WTC11 (cell line): ENCODE data around the gene SNRPA1. TPM values are rescaled to one million over a fixed set of nuclear protein-coding genes. Genes with fewer than 3 reads are reported as not detected.
A peak's percentile ranks its signal among the peaks of the same experiment; 100 is the strongest.

ENCODE experiments used
- ATAC-seq: fragments of 200-7000 bp; cut with Tn5 transposase; 2 replicates; pipeline ENCODE4 v1.10.0; 2021; ENCODE audit warnings: mild to moderate bottlenecking, moderate library complexity
- CTCF ChIA-PET: fragments of 300-600 bp; sonication (Branson Sonifier 250); formaldehyde crosslinking; loops from one replicate; lab custom pipeline; 2021; ENCODE audit warnings: antibody characterized with exemption; lab: Charles Lee
- POLR2A ChIA-PET: fragments of 350-600 bp; sonication (Branson Sonifier 250); formaldehyde crosslinking; loops from one replicate; lab custom pipeline; 2021; ENCODE audit warnings: antibody characterized with exemption; lab: Charles Lee
- DNase-seq: peaks from one replicate; pipeline ENCODE4 v3.0.0; 2021; ENCODE audit warnings: low spot score
- H3K27ac Mint-ChIP-seq: 2 replicates; pipeline ENCODE4 v1.8.0; 2021; ENCODE audit warnings: mixed read lengths
- H3K27me3 Mint-ChIP-seq: 2 replicates; pipeline ENCODE4 v1.8.0; 2021; ENCODE audit warnings: low read depth, mild to moderate bottlenecking, moderate library complexity, mixed read lengths
- H3K36me3 Mint-ChIP-seq: 2 replicates; pipeline ENCODE4 v1.8.0; 2021; ENCODE audit warnings: mixed read lengths
- H3K4me1 Mint-ChIP-seq: 2 replicates; pipeline ENCODE4 v1.8.0; 2022; ENCODE audit warnings: mixed read lengths
- H3K4me3 Mint-ChIP-seq: 2 replicates; pipeline ENCODE4 v1.8.0; 2021; ENCODE audit warnings: mild to moderate bottlenecking, moderate library complexity, mixed read lengths
- H3K9me3 Mint-ChIP-seq: 2 replicates; pipeline ENCODE4 v1.8.0; 2021; ENCODE audit warnings: mixed read lengths
- CREM ChIP-seq: sonication (generic); formaldehyde crosslinking; IDR thresholded peaks from 2 replicates; pipeline ENCODE4 v1.8.1; 2022; ENCODE audit warnings: mild to moderate bottlenecking, missing genetic modification reagents, moderate library complexity
- ELF4 ChIP-seq: sonication (generic); formaldehyde crosslinking; IDR thresholded peaks from 2 replicates; pipeline ENCODE4 v1.8.1; 2022; ENCODE audit warnings: low read depth, mild to moderate bottlenecking, moderate library complexity, missing genetic modification reagents
- ESRRA ChIP-seq: sonication (generic); formaldehyde crosslinking; IDR thresholded peaks from 2 replicates; pipeline ENCODE4 v1.8.1; 2022; ENCODE audit warnings: mild to moderate bottlenecking, missing genetic modification reagents, borderline replicate concordance
- GABPB1 ChIP-seq: sonication (generic); formaldehyde crosslinking; IDR thresholded peaks from 2 replicates; pipeline ENCODE4 v1.8.1; 2023; ENCODE audit warnings: mild to moderate bottlenecking, missing genetic modification reagents
- HMGA2 ChIP-seq: fragments of 250-450 bp; sonication (Bioruptor Pico); IDR thresholded peaks from 2 replicates; pipeline ENCODE4 v1.4.0; 2021; ENCODE audit warnings: mild to moderate bottlenecking, moderate library complexity
- IRF2 ChIP-seq: sonication (generic); formaldehyde crosslinking; IDR thresholded peaks from 2 replicates; pipeline ENCODE4 v1.8.0; 2022; ENCODE audit warnings: low read depth, missing genetic modification reagents, borderline replicate concordance
- MXD4 ChIP-seq: fragments of 250-450 bp; sonication (Bioruptor Pico); IDR thresholded peaks from 2 replicates; pipeline ENCODE4 v1.8.0; 2021; ENCODE audit warnings: mild to moderate bottlenecking, moderate library complexity, borderline replicate concordance
- NFE2L1 ChIP-seq: sonication (generic); formaldehyde crosslinking; IDR thresholded peaks from 2 replicates; pipeline ENCODE4 v1.8.1; 2023; ENCODE audit warnings: missing genetic modification reagents
- NFYB ChIP-seq: sonication (generic); formaldehyde crosslinking; conservative IDR thresholded peaks from 2 replicates; pipeline ENCODE4 v1.8.0; 2022; ENCODE audit warnings: low read depth, missing genetic modification reagents
- NR1H2 ChIP-seq: sonication (generic); formaldehyde crosslinking; IDR thresholded peaks from 2 replicates; pipeline ENCODE4 v1.9.0; 2021; ENCODE audit warnings: mild to moderate bottlenecking, moderate library complexity, missing genetic modification reagents
- PRRX2 ChIP-seq: fragments of 250-450 bp; sonication (Bioruptor Pico); IDR thresholded peaks from 2 replicates; pipeline ENCODE4 v1.8.0; 2021; ENCODE audit warnings: mild to moderate bottlenecking
- RELA ChIP-seq: sonication (generic); formaldehyde crosslinking; IDR thresholded peaks from 2 replicates; pipeline ENCODE4 v1.8.1; 2022; ENCODE audit warnings: missing genetic modification reagents, mild to moderate bottlenecking, borderline replicate concordance
- SMAD3 ChIP-seq: sonication (generic); formaldehyde crosslinking; IDR thresholded peaks from 2 replicates; pipeline ENCODE4 v1.8.0; 2022; ENCODE audit warnings: missing genetic modification reagents, mild to moderate bottlenecking, borderline replicate concordance
- ZNF396 ChIP-seq: fragments of 250-450 bp; sonication (Bioruptor Pico); IDR thresholded peaks from 2 replicates; pipeline ENCODE4 v1.8.0; 2021; ENCODE audit warnings: mild to moderate bottlenecking, moderate library complexity, borderline replicate concordance
- total RNA-seq: library from RNA; stranded (reverse); gene quantifications from 3 replicates; pipeline ENCODE4 v1.2.3, GENCODE V29; 2021
- TF ChIP-seq, protein P1 (sequence below): sonication (generic); formaldehyde crosslinking; IDR thresholded peaks from 2 replicates; pipeline ENCODE4 v1.8.1; 2023; ENCODE audit warnings: mild to moderate bottlenecking, missing genetic modification reagents, borderline replicate concordance
- TF ChIP-seq, protein P2 (sequence below): fragments of 250-450 bp; sonication (Bioruptor Pico); IDR thresholded peaks from 2 replicates; pipeline ENCODE4 v1.9.0; 2021; ENCODE audit warnings: mild to moderate bottlenecking
- TF ChIP-seq, protein P3 (sequence below): sonication (generic); formaldehyde crosslinking; IDR thresholded peaks from 2 replicates; pipeline ENCODE4 v1.8.0; 2022; ENCODE audit warnings: missing genetic modification reagents
- TF ChIP-seq, protein P4 (sequence below): fragments of 250-450 bp; sonication (Bioruptor Pico); IDR thresholded peaks from 2 replicates; pipeline ENCODE4 v1.9.0; 2021; ENCODE audit warnings: mild to moderate bottlenecking, borderline replicate concordance
- TF ChIP-seq, protein P5 (sequence below): sonication (generic); formaldehyde crosslinking; conservative IDR thresholded peaks from 2 replicates; pipeline ENCODE4 v1.8.1; 2022; ENCODE audit warnings: mild to moderate bottlenecking, missing genetic modification reagents

Gene SNRPA1
- total RNA-seq, 1 experiment from 2014 or later, result 170 TPM

DNA sequence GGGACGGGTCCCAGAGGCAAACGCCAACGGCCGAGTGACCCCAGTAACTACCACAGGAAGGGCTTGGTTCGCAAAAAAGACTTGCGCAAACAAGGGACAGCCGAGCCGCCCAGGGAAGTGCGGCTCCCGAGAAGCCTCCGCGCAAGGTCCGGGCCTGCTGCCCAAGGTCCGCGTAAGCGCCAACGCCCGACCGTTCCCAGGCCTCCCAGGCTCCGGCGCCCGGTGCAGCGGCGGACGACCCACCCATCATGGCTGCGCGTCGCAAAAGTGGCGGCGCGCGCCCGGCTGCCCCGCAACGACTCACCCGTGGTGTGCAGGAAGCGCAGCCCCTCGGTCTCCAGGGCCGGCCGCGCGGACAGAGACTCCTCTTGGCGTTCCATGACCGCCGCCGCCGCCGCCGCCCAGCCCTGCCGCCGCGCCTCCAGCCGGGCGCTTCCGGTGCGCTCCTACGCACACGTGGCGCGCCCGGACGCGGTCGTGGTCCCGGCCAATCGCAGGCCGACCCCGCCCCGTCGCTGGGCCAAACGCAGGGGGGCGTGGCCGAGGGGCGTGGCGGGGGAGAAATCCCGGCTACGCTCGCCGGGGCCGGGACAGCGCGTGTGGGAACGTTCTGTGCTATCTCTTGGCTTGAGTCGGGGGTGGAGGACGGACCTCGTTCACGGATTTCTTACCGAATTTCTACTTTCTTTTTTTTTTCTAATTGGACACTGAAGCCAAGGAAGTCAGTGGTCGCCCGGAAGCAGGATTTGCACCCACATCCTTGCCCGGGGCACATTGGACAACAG is 17.8 kb downstream of the SNRPA1 start, which contains the start of gene SELENOS:
Gene SELENOS (minus strand): TSS at position 448 of the 785 bp plus-strand sequence. CDS start 68 bp downstream, at position 380.
- ChIA-PET CTCF (interaction anchor here (1.2 to 1.3 kb wide), 2 partner anchors 12 to 269 kb away, joined by 4 to 6 read pairs (median 6); no protein-coding TSS in a partner anchor), POLR2A (interaction anchor here (0.5 kb wide), 1 partner anchor 1675 kb away, joined by 3 read pairs; no protein-coding TSS in a partner anchor)
- H3K36me3 Mint-ChIP-seq, result peaks cover 46% of the 10 kb centered on the region
- DNase-seq, result peak; percentile 86
- H3K27me3 Mint-ChIP-seq, result no peaks in the 10 kb centered on the region
- no peaks in the 10 kb centered on the region for H3K9me3 Mint-ChIP-seq
- peak; percentile 94 for ATAC-seq
- H3K4me1 Mint-ChIP-seq, result peaks cover 9% of the 10 kb centered on the region
- peak within 1 kb of the TSS; percentile 99 for H3K4me3 Mint-ChIP-seq
- peak within 1 kb of the TSS; percentile 96 for H3K27ac Mint-ChIP-seq
- peak; percentile 66 for TF ChIP-seq ESRRA (CRISPR knock-in tag)
- TF ChIP-seq, protein P1, sequence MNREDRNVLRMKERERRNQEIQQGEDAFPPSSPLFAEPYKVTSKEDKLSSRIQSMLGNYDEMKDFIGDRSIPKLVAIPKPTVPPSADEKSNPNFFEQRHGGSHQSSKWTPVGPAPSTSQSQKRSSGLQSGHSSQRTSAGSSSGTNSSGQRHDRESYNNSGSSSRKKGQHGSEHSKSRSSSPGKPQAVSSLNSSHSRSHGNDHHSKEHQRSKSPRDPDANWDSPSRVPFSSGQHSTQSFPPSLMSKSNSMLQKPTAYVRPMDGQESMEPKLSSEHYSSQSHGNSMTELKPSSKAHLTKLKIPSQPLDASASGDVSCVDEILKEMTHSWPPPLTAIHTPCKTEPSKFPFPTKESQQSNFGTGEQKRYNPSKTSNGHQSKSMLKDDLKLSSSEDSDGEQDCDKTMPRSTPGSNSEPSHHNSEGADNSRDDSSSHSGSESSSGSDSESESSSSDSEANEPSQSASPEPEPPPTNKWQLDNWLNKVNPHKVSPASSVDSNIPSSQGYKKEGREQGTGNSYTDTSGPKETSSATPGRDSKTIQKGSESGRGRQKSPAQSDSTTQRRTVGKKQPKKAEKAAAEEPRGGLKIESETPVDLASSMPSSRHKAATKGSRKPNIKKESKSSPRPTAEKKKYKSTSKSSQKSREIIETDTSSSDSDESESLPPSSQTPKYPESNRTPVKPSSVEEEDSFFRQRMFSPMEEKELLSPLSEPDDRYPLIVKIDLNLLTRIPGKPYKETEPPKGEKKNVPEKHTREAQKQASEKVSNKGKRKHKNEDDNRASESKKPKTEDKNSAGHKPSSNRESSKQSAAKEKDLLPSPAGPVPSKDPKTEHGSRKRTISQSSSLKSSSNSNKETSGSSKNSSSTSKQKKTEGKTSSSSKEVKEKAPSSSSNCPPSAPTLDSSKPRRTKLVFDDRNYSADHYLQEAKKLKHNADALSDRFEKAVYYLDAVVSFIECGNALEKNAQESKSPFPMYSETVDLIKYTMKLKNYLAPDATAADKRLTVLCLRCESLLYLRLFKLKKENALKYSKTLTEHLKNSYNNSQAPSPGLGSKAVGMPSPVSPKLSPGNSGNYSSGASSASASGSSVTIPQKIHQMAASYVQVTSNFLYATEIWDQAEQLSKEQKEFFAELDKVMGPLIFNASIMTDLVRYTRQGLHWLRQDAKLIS, result no peak
- TF ChIP-seq, protein P2, sequence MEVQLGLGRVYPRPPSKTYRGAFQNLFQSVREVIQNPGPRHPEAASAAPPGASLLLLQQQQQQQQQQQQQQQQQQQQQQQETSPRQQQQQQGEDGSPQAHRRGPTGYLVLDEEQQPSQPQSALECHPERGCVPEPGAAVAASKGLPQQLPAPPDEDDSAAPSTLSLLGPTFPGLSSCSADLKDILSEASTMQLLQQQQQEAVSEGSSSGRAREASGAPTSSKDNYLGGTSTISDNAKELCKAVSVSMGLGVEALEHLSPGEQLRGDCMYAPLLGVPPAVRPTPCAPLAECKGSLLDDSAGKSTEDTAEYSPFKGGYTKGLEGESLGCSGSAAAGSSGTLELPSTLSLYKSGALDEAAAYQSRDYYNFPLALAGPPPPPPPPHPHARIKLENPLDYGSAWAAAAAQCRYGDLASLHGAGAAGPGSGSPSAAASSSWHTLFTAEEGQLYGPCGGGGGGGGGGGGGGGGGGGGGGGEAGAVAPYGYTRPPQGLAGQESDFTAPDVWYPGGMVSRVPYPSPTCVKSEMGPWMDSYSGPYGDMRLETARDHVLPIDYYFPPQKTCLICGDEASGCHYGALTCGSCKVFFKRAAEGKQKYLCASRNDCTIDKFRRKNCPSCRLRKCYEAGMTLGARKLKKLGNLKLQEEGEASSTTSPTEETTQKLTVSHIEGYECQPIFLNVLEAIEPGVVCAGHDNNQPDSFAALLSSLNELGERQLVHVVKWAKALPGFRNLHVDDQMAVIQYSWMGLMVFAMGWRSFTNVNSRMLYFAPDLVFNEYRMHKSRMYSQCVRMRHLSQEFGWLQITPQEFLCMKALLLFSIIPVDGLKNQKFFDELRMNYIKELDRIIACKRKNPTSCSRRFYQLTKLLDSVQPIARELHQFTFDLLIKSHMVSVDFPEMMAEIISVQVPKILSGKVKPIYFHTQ (CRISPR knock-in tag), result no peak
- TF ChIP-seq HMGA2 (CRISPR knock-in tag), result no peak
- TF ChIP-seq RELA (CRISPR knock-in tag), result peak; percentile 41; the same call in 1 of the 2 replicates
- peak; percentile 50; the same call in 1 of the 2 replicates for TF ChIP-seq ELF4 (CRISPR knock-in tag)
- no peak for TF ChIP-seq IRF2
- TF ChIP-seq NR1H2 (CRISPR knock-in tag), result no peak
- TF ChIP-seq, protein P3, sequence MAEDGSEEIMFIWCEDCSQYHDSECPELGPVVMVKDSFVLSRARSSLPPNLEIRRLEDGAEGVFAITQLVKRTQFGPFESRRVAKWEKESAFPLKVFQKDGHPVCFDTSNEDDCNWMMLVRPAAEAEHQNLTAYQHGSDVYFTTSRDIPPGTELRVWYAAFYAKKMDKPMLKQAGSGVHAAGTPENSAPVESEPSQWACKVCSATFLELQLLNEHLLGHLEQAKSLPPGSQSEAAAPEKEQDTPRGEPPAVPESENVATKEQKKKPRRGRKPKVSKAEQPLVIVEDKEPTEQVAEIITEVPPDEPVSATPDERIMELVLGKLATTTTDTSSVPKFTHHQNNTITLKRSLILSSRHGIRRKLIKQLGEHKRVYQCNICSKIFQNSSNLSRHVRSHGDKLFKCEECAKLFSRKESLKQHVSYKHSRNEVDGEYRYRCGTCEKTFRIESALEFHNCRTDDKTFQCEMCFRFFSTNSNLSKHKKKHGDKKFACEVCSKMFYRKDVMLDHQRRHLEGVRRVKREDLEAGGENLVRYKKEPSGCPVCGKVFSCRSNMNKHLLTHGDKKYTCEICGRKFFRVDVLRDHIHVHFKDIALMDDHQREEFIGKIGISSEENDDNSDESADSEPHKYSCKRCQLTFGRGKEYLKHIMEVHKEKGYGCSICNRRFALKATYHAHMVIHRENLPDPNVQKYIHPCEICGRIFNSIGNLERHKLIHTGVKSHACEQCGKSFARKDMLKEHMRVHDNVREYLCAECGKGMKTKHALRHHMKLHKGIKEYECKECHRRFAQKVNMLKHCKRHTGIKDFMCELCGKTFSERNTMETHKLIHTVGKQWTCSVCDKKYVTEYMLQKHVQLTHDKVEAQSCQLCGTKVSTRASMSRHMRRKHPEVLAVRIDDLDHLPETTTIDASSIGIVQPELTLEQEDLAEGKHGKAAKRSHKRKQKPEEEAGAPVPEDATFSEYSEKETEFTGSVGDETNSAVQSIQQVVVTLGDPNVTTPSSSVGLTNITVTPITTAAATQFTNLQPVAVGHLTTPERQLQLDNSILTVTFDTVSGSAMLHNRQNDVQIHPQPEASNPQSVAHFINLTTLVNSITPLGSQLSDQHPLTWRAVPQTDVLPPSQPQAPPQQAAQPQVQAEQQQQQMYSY (CRISPR knock-in tag), result peak; percentile 81
- TF ChIP-seq NFYB (CRISPR knock-in tag), result peak; percentile 74
- no peak for TF ChIP-seq MXD4 (CRISPR knock-in tag)
- no peak; the same call in 1 of the 2 replicates for TF ChIP-seq SMAD3 (CRISPR knock-in tag)
- TF ChIP-seq, protein P4, sequence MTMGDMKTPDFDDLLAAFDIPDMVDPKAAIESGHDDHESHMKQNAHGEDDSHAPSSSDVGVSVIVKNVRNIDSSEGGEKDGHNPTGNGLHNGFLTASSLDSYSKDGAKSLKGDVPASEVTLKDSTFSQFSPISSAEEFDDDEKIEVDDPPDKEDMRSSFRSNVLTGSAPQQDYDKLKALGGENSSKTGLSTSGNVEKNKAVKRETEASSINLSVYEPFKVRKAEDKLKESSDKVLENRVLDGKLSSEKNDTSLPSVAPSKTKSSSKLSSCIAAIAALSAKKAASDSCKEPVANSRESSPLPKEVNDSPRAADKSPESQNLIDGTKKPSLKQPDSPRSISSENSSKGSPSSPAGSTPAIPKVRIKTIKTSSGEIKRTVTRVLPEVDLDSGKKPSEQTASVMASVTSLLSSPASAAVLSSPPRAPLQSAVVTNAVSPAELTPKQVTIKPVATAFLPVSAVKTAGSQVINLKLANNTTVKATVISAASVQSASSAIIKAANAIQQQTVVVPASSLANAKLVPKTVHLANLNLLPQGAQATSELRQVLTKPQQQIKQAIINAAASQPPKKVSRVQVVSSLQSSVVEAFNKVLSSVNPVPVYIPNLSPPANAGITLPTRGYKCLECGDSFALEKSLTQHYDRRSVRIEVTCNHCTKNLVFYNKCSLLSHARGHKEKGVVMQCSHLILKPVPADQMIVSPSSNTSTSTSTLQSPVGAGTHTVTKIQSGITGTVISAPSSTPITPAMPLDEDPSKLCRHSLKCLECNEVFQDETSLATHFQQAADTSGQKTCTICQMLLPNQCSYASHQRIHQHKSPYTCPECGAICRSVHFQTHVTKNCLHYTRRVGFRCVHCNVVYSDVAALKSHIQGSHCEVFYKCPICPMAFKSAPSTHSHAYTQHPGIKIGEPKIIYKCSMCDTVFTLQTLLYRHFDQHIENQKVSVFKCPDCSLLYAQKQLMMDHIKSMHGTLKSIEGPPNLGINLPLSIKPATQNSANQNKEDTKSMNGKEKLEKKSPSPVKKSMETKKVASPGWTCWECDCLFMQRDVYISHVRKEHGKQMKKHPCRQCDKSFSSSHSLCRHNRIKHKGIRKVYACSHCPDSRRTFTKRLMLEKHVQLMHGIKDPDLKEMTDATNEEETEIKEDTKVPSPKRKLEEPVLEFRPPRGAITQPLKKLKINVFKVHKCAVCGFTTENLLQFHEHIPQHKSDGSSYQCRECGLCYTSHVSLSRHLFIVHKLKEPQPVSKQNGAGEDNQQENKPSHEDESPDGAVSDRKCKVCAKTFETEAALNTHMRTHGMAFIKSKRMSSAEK (CRISPR knock-in tag), result no peak
- TF ChIP-seq PRRX2, result no peak
- no peak; the same call in 1 of the 2 replicates for TF ChIP-seq GABPB1 (CRISPR knock-in tag)
- peak; percentile 91 for TF ChIP-seq CREM (CRISPR knock-in tag)
- TF ChIP-seq, protein P5, sequence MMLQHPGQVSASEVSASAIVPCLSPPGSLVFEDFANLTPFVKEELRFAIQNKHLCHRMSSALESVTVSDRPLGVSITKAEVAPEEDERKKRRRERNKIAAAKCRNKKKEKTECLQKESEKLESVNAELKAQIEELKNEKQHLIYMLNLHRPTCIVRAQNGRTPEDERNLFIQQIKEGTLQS (CRISPR knock-in tag), result no peak
- TF ChIP-seq NFE2L1 (CRISPR knock-in tag), result no peak
- TF ChIP-seq ZNF396 (CRISPR knock-in tag), result no peak
